ENCODE data around the gene CTAGE8. TPM values are rescaled to one million over a fixed set of nuclear protein-coding genes. Genes with fewer than 3 reads are reported as not detected.
"Not testable (repeated sequence)": the region's sequence is repeated elsewhere in the genome, so short reads cannot be mapped to it uniquely, and the experiment has no call there.

Gene CTAGE8
- polyA plus RNA-seq (ENCODE audit: insufficient read length), result 0.75 TPM

GRCh38 chr7:144269188-144269587 is at the start of gene CTAGE8:
Gene CTAGE8, minus strand, starts transcription at chr7:144269288. Its CDS starts 38 bp downstream, at chr7:144269250.
- not testable (repeated sequence) for DNase-seq (ENCODE audit: low read depth)

- DNase-seq (ENCODE audit: low read depth), result not testable (repeated sequence)
Observed at GRCh38 chr7:144317537-144317936, 48.4 kb upstream of the CTAGE8 start.

GRCh38 chr7:144311872-144312469 is 42.9 kb upstream of the CTAGE8 start, which contains the start of gene OR2A1:
Gene OR2A1, plus strand, starts transcription at chr7:144312419. Its CDS starts 5,706 bp downstream, at chr7:144318125.
- not testable (repeated sequence) for DNase-seq (ENCODE audit: low read depth)

GRCh38 chr7:144311218-144311617 is 42.1 kb upstream of the CTAGE8 start:
- DNase-seq (ENCODE audit: low read depth), result not testable (repeated sequence)

GRCh38 chr7:144309702-144310101 is 40.6 kb upstream of the CTAGE8 start:
- not testable (repeated sequence) for DNase-seq (ENCODE audit: low read depth)

- not testable (repeated sequence) for DNase-seq (ENCODE audit: low read depth)
Observed at GRCh38 chr7:144305156-144305555, 36.1 kb upstream of the CTAGE8 start.

- not testable (repeated sequence) for DNase-seq (ENCODE audit: low read depth)
Observed at GRCh38 chr7:144303607-144304006, 34.5 kb upstream of the CTAGE8 start.

GRCh38 chr7:144302578-144303303 is 33.7 kb upstream of the CTAGE8 start:
- not testable (repeated sequence) for DNase-seq (ENCODE audit: low read depth)

- DNase-seq (ENCODE audit: low read depth), result not testable (repeated sequence)
Observed at GRCh38 chr7:144293794-144294499, 24.9 kb upstream of the CTAGE8 start.

GRCh38 chr7:144292384-144293161 is 23.5 kb upstream of the CTAGE8 start:
- not testable (repeated sequence) for DNase-seq (ENCODE audit: low read depth)

GRCh38 chr7:144291607-144292006 is 22.5 kb upstream of the CTAGE8 start:
- DNase-seq (ENCODE audit: low read depth), result not testable (repeated sequence)

- DNase-seq (ENCODE audit: low read depth), result not testable (repeated sequence)
Observed at GRCh38 chr7:144287171-144287784, 18.2 kb upstream of the CTAGE8 start.

- not testable (repeated sequence) for DNase-seq (ENCODE audit: low read depth)
Observed at GRCh38 chr7:144283716-144284115, 14.6 kb upstream of the CTAGE8 start.

GRCh38 chr7:144282490-144282889 is 13.4 kb upstream of the CTAGE8 start:
- DNase-seq (ENCODE audit: low read depth), result not testable (repeated sequence)

GRCh38 chr7:144281981-144282380 is 12.9 kb upstream of the CTAGE8 start:
- not testable (repeated sequence) for DNase-seq (ENCODE audit: low read depth)

- not testable (repeated sequence) for DNase-seq (ENCODE audit: low read depth)
Observed at GRCh38 chr7:144280010-144280409, 10.9 kb upstream of the CTAGE8 start.

- DNase-seq (ENCODE audit: low read depth), result not testable (repeated sequence)
Observed at GRCh38 chr7:144275281-144275680, 6.2 kb upstream of the CTAGE8 start.

GRCh38 chr7:144264692-144265091 is 4.4 kb downstream of the CTAGE8 start, which contains the start of gene OR2A7:
Gene OR2A7, minus strand, starts transcription at chr7:144264792. Its CDS starts 5,164 bp downstream, at chr7:144259628.
- DNase-seq (ENCODE audit: low read depth), result not testable (repeated sequence)

GRCh38 chr7:144262128-144262527 is 7.0 kb downstream of the CTAGE8 start:
- not testable (repeated sequence) for DNase-seq (ENCODE audit: low read depth)

- not testable (repeated sequence) for DNase-seq (ENCODE audit: low read depth)
Observed at GRCh38 chr7:144259067-144259466, 10.0 kb downstream of the CTAGE8 start.

GRCh38 chr7:144256112-144256511 is 13.0 kb downstream of the CTAGE8 start:
- DNase-seq (ENCODE audit: low read depth), result no peak
